ENCODE measurements around the gene NACA.
"Not testable (repeated sequence)": the region's sequence is repeated elsewhere in the genome, so short reads cannot be mapped to it uniquely, and the experiment has no call there.

Gene NACA

GRCh38 chr12:56721216-56721615 is 3.9 kb downstream of the NACA start:
- no peak for DNase-seq (ENCODE audit: low read depth in 1 of 2, low spot score in 1 of 2)
- TF ChIP-seq JUND (IDR thresholded peaks at IDR 0.05; ENCODE audit: low read depth) = no peak
- in situ Hi-C loops (cut with HindIII; ENCODE audit: low pct_unique_long_range_greater_than_20kb, low sequenced_read_pairs) = no loop called here

GRCh38 chr12:56720731-56721151 is 4.4 kb downstream of the NACA start:
- DNase-seq (ENCODE audit: low read depth in 1 of 2, low spot score in 1 of 2) = no peak

DNA sequence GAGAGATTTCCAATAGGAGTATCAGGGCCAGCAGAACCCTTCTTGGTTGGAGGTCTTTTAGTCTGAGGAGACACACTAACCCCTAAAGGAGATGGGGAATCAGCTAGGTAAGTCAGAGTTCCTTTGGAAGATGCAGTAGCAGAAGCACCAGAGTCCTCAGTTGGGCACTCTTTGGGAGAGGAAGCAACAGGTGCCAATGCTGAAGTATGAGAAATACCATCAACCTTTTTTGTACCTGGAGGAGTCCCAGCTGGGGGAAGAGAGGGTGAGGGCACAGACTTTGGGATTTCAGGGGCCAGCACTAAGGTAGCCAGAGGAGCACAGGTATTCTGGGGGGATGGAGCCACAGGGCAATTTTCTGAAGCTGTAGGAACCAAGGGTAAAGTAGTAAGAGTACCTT is 6.0 kb downstream of the NACA start:
- in situ Hi-C loops (cut with HindIII; ENCODE audit: low pct_unique_long_range_greater_than_20kb, low sequenced_read_pairs) = no loop called here
- DNase-seq (ENCODE audit: low read depth in 1 of 2, low spot score in 1 of 2) = no peak
- TF ChIP-seq JUND (IDR thresholded peaks at IDR 0.05; ENCODE audit: low read depth) = no peak

More at GRCh38 chr12:56720731-56721151, 4.4 kb downstream of the NACA start:
- no peak for TF ChIP-seq JUND (IDR thresholded peaks at IDR 0.05; ENCODE audit: low read depth)
- in situ Hi-C loops (cut with HindIII; ENCODE audit: low pct_unique_long_range_greater_than_20kb, low sequenced_read_pairs) = no loop called here

GRCh38 chr12:56718636-56719035 is 6.5 kb downstream of the NACA start:
- TF ChIP-seq JUND (IDR thresholded peaks at IDR 0.05; ENCODE audit: low read depth) = no peak
- in situ Hi-C loops (cut with HindIII; ENCODE audit: low pct_unique_long_range_greater_than_20kb, low sequenced_read_pairs) = no loop called here
- no peak for DNase-seq (ENCODE audit: low read depth in 1 of 2, low spot score in 1 of 2)

DNA sequence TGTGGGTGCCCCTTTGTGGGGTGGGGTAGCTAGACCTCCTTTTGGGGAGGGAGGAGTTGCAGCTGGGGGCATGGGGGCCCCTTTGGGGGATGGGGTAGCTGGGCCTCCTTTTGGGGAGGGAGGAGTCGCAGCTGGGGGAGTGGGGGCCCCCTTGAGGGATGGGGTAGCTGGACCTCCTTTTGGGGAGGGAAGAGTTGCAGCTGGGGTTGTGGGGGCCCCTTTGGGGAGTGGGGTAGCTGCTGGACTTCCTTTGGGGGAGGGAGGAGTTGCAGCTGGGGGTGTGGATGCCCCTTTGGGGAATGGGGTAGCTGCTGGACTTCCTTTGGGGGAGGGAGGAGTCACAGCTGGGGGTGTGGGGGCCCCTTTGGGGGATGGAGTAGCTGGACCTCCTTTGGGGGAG is 7.0 kb downstream of the NACA start:
- in situ Hi-C loops (cut with HindIII; ENCODE audit: low pct_unique_long_range_greater_than_20kb, low sequenced_read_pairs) = no loop called here

GRCh38 chr12:56716933-56717880 is 7.9 kb downstream of the NACA start:
- in situ Hi-C loops (cut with HindIII; ENCODE audit: low pct_unique_long_range_greater_than_20kb, low sequenced_read_pairs) = no loop called here
- no peak for DNase-seq (ENCODE audit: low read depth in 1 of 2, low spot score in 1 of 2)
- no peak for TF ChIP-seq JUND (IDR thresholded peaks at IDR 0.05; ENCODE audit: low read depth)

More for the DNA sequence above, 7.0 kb downstream of the NACA start:
- DNase-seq (ENCODE audit: low read depth in 1 of 2, low spot score in 1 of 2) = no peak
- TF ChIP-seq JUND (IDR thresholded peaks at IDR 0.05; ENCODE audit: low read depth) = no peak

DNA sequence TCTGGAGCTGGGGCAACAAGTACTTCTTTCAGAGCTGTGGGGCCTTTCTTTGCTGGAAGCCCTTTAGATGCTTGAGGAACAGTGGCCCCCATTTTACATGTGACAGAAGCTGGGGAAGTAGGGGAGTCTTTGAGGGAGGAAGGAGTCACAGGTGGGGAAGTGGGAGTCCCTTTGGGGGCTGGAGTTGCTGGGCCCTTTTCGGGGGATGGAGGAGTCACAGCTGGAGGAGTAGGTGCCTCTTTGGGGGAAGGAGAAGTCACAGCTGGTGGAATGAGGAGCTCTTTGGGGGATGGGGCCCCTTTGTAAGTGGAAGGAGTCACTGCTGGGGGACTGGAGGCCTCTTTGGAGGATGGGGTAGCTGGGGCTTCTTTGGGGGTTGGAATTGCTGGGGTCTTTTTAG is 8.6 kb downstream of the NACA start:
- no peak for TF ChIP-seq JUND (IDR thresholded peaks at IDR 0.05; ENCODE audit: low read depth)
- no peak for DNase-seq (ENCODE audit: low read depth in 1 of 2, low spot score in 1 of 2)
- in situ Hi-C loops (cut with HindIII; ENCODE audit: low pct_unique_long_range_greater_than_20kb, low sequenced_read_pairs) = no loop called here

GRCh38 chr12:56715798-56716197 is 9.3 kb downstream of the NACA start:
- TF ChIP-seq JUND (IDR thresholded peaks at IDR 0.05; ENCODE audit: low read depth) = no peak
- in situ Hi-C loops (cut with HindIII; ENCODE audit: low pct_unique_long_range_greater_than_20kb, low sequenced_read_pairs) = no loop called here
- no peak for DNase-seq (ENCODE audit: low read depth in 1 of 2, low spot score in 1 of 2)

- in situ Hi-C loops (cut with HindIII; ENCODE audit: low pct_unique_long_range_greater_than_20kb, low sequenced_read_pairs) = no loop called here
- no peak for TF ChIP-seq JUND (IDR thresholded peaks at IDR 0.05; ENCODE audit: low read depth)
- DNase-seq (ENCODE audit: low read depth in 1 of 2, low spot score in 1 of 2) = no peak
Observed at GRCh38 chr12:56714431-56714929, 10.6 kb downstream of the NACA start.

GRCh38 chr12:56713345-56713744 is 11.8 kb downstream of the NACA start:
- DNase-seq (ENCODE audit: low read depth in 1 of 2, low spot score in 1 of 2) = no peak
- in situ Hi-C loops (cut with HindIII; ENCODE audit: low pct_unique_long_range_greater_than_20kb, low sequenced_read_pairs) = no loop called here
- TF ChIP-seq JUND (IDR thresholded peaks at IDR 0.05; ENCODE audit: low read depth) = no peak

DNA sequence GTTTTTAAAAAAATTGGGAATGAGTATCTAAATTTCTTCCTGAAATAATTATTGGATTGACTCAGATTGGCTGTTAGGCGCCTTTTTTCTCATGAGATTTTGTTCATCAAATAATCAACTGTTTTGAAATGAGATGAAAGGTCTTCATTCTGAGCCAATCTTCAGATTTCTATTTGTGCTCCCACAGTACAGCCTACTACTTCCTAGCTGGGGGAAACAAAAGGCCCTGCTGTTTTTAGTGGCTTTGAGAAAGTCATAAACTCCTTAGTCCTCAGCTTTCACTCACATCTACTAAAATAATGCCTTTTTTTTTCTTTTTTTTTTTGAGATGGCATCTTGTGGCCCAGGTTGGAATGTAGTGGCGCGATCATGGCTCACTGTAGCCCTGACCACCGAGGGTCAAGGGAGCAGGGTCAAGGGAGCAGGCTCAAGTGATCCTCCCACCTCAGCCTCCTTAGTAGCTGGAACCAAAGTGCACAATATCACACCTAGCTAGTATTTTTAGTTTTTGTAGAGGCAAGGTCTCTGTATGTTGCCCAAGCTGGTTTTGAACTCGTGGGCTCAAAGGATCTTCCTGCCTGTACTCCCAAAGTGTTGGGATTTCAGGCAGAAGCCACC is 15.2 kb downstream of the NACA start:
- in situ Hi-C loops (cut with HindIII; ENCODE audit: low pct_unique_long_range_greater_than_20kb, low sequenced_read_pairs) = no loop called here
- TF ChIP-seq JUND (IDR thresholded peaks at IDR 0.05; ENCODE audit: low read depth) = no peak

DNA sequence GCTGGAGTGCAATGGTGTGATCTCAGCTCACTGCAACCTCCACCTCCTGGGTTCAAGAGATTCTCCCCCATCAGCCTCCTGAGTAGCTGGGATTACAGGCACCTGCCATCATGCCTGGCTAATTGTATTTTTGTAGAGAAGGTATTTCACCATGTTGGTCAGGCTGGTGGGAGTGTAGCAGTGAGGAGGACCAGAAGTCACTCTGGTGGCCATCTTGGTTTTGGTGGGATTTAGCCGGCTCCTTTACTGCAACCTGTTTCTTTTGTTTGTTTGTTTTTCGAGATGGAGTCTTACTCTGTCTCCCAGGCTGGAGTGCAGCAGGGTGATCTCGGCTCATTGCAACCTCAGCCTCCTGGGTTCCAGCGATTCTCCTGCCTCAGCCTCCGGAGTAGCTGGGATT is 20.6 kb downstream of the NACA start:
- in situ Hi-C loops (cut with HindIII; ENCODE audit: low pct_unique_long_range_greater_than_20kb, low sequenced_read_pairs); DNase-seq (ENCODE audit: low read depth in 1 of 2, low spot score in 1 of 2): not testable (repeated sequence)

More for the DNA sequence above, 15.2 kb downstream of the NACA start:
- no peak for DNase-seq (ENCODE audit: low read depth in 1 of 2, low spot score in 1 of 2)

DNA sequence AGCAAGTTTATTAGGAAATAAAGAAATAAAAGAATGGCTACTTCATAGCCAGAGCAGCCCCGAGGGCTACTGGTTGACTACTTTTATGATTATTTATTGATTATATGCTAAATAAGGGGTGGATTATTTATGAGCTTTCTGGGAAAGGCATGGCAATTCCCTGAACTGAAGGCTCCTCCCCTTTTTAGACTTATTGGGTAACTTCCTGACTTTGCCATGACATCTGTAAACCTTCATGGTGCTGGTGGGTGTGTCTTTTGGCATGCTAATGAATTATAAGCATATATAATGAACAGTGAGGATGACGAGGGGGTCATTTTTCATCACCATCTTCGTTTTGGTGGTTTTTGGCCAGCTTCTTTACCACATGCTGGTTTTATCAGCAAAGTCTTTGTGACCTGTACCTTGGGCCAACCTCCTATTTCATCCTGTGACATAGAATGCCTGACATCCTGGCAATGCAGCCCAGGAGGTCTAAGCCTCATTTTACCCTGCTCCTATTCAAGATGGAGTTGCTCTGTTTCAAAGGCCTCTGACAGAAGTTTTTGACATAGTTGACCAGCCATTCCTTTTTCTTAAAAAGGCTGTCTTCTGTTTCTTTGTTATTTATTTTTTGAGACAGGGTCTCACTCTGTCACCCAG is 26.0 kb downstream of the NACA start:
- in situ Hi-C loops (cut with HindIII; ENCODE audit: low pct_unique_long_range_greater_than_20kb, low sequenced_read_pairs) = no loop called here
- no peak for DNase-seq (ENCODE audit: low read depth in 1 of 2, low spot score in 1 of 2)
- no peak for TF ChIP-seq JUND (IDR thresholded peaks at IDR 0.05; ENCODE audit: low read depth)
